Measurements from ENCODE around the gene PDE1A.

The PDE1A gene

GRCh38 chr2:182359027-182359989, 67.5 kb downstream of the PDE1A start:
- in situ Hi-C loops (cut with MboI; ENCODE audit: low sequenced_read_pairs) = no loop called here

- in situ Hi-C loops (cut with MboI; ENCODE audit: low sequenced_read_pairs) = no loop called here
Observed at GRCh38 chr2:182358601-182359000, 68.2 kb downstream of the PDE1A start.

- in situ Hi-C loops (cut with MboI; ENCODE audit: low sequenced_read_pairs) = no loop called here
Observed at GRCh38 chr2:182355815-182356214, 71.0 kb downstream of the PDE1A start.

- in situ Hi-C loops (cut with MboI; ENCODE audit: low sequenced_read_pairs) = no loop called here
Observed at GRCh38 chr2:182351427-182351826, 75.4 kb downstream of the PDE1A start.

- in situ Hi-C loops (cut with MboI; ENCODE audit: low sequenced_read_pairs) = no loop called here
Observed at GRCh38 chr2:182349268-182349667, 77.6 kb downstream of the PDE1A start.

GRCh38 chr2:182345384-182345783, 81.5 kb downstream of the PDE1A start:
- in situ Hi-C loops (cut with MboI; ENCODE audit: low sequenced_read_pairs) = no loop called here

- in situ Hi-C loops (cut with MboI; ENCODE audit: low sequenced_read_pairs) = no loop called here
Observed at GRCh38 chr2:182330451-182331305, 96.2 kb downstream of the PDE1A start.

GRCh38 chr2:182324665-182325064, 102.2 kb downstream of the PDE1A start:
- in situ Hi-C loops (cut with MboI; ENCODE audit: low sequenced_read_pairs) = no loop called here

GRCh38 chr2:182321096-182321495, 105.7 kb downstream of the PDE1A start:
- in situ Hi-C loops (cut with MboI; ENCODE audit: low sequenced_read_pairs) = no loop called here

- in situ Hi-C loops (cut with MboI; ENCODE audit: low sequenced_read_pairs) = no loop called here
Observed at GRCh38 chr2:182319556-182320505, 107.0 kb downstream of the PDE1A start.

GRCh38 chr2:182318466-182319220, 108.2 kb downstream of the PDE1A start:
- in situ Hi-C loops (cut with MboI; ENCODE audit: low sequenced_read_pairs) = no loop called here

- in situ Hi-C loops (cut with MboI; ENCODE audit: low sequenced_read_pairs) = no loop called here
Observed at GRCh38 chr2:182316950-182317349, 109.9 kb downstream of the PDE1A start.

GRCh38 chr2:182302972-182303371, 123.9 kb downstream of the PDE1A start:
- in situ Hi-C loops (cut with MboI; ENCODE audit: low sequenced_read_pairs) = no loop called here

- in situ Hi-C loops (cut with MboI; ENCODE audit: low sequenced_read_pairs) = no loop called here
Observed at GRCh38 chr2:182302174-182302573, 124.7 kb downstream of the PDE1A start.

- in situ Hi-C loops (cut with MboI; ENCODE audit: low sequenced_read_pairs) = no loop called here
Observed at GRCh38 chr2:182301093-182301492, 125.7 kb downstream of the PDE1A start.

GRCh38 chr2:182300608-182301007, 126.2 kb downstream of the PDE1A start:
- in situ Hi-C loops (cut with MboI; ENCODE audit: low sequenced_read_pairs) = no loop called here

GRCh38 chr2:182299632-182300031, 127.2 kb downstream of the PDE1A start:
- in situ Hi-C loops (cut with MboI; ENCODE audit: low sequenced_read_pairs) = no loop called here

- in situ Hi-C loops (cut with MboI; ENCODE audit: low sequenced_read_pairs) = no loop called here
Observed at GRCh38 chr2:182298456-182298855, 128.4 kb downstream of the PDE1A start.

- in situ Hi-C loops (cut with MboI; ENCODE audit: low sequenced_read_pairs) = no loop called here
Observed at GRCh38 chr2:182291296-182291695, 135.5 kb downstream of the PDE1A start.

GRCh38 chr2:182283512-182283911, 143.3 kb downstream of the PDE1A start:
- in situ Hi-C loops (cut with MboI; ENCODE audit: low sequenced_read_pairs) = no loop called here

All from HL-60/S4 treated with phorbol 12-myristate 13-acetate at 8.2 ng/mL for 4 days and 3 days (cell line).